Measurements from ENCODE around the gene UNK.

UNK gene

GRCh38 chr17:75763613-75764416 lies 20.8 kb upstream of the UNK start:
- TF ChIP-seq REST (IDR thresholded peaks at IDR 0.05; ENCODE audit: insufficient read depth in 1 of 2, low read depth in 2 of 2, low read length in 2 of 2) (no peak), FOXP2 (optimal IDR thresholded peaks at IDR 0.05; ENCODE audit: borderline replicate concordance, extremely low read depth, extremely low read length, insufficient read depth) (peak; percentile 15)

- no peak for TF ChIP-seq REST (IDR thresholded peaks at IDR 0.05; ENCODE audit: insufficient read depth in 1 of 2, low read depth in 2 of 2, low read length in 2 of 2)
- no peak for TF ChIP-seq FOXP2 (optimal IDR thresholded peaks at IDR 0.05; ENCODE audit: borderline replicate concordance, extremely low read depth, extremely low read length, insufficient read depth)
- no peak for TF ChIP-seq SIN3A (IDR thresholded peaks at IDR 0.05; ENCODE audit: borderline replicate concordance, insufficient read depth, low read length)
These were observed 20.2 kb upstream of the UNK start for GRCh38 chr17:75764417-75764710.

DNA sequence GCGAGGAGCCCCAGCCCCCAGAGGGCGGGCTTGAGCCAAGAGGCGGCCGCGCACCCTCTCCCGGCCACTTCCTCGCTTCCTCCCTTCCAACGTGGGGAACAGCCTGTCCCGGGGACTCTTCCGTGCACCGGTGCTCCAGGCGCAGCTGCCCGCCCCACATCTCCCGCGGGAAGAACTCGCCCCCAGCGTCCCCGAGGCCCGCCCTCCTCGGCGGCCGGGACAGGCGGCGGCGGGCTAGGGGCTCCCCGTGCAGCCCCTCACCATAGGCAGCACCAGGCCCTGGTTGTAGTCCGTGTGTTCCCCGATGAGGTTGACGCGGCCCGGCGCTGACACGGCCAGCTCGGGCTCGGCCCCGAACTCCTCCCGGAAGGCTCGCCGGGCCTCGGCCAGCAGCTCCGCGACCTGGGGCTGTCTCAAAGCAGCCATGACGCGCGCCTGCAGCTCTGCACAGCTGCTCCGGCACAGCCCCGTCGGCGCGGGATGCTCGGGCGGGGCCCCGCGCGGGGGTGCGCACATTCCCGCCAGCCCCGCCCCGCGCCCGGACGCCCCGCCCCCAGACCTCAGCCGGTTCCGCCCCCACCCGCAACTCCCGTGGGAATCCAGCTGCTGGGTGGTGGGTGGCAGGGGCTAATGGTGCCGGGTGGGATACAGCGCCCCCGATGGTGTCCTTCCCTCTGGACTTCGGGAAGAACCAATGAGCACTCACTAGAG lies 19.7 kb upstream of the UNK start, which contains the start of gene GALK1:
TSS of gene GALK1 (minus strand) at position 482 of the 711 bp plus-strand sequence. CDS start at position 426, 56 bp downstream.
- TF ChIP-seq FOXP2 (optimal IDR thresholded peaks at IDR 0.05; ENCODE audit: borderline replicate concordance, extremely low read depth, extremely low read length, insufficient read depth) (peak; percentile 60), REST (IDR thresholded peaks at IDR 0.05; ENCODE audit: insufficient read depth in 1 of 2, low read depth in 2 of 2, low read length in 2 of 2) (no peak), POLR2AphosphoS5 (IDR thresholded peaks at IDR 0.05; ENCODE audit: low read depth, low read length) (peak; percentile 58), TAF1 (IDR thresholded peaks at IDR 0.05; ENCODE audit: borderline replicate concordance, insufficient read depth, low read length) (peak; percentile 62; the same call in 1 of the 2 replicates), SIN3A (IDR thresholded peaks at IDR 0.05; ENCODE audit: borderline replicate concordance, insufficient read depth, low read length) (peak; percentile 42; the same call in 1 of the 2 replicates)

GRCh38 chr17:75765981-75766380 lies 18.6 kb upstream of the UNK start:
- TF ChIP-seq SIN3A (IDR thresholded peaks at IDR 0.05; ENCODE audit: borderline replicate concordance, insufficient read depth, low read length) (no peak), FOXP2 (optimal IDR thresholded peaks at IDR 0.05; ENCODE audit: borderline replicate concordance, extremely low read depth, extremely low read length, insufficient read depth) (no peak)

- TF ChIP-seq SIN3A (IDR thresholded peaks at IDR 0.05; ENCODE audit: borderline replicate concordance, insufficient read depth, low read length) (no peak), FOXP2 (optimal IDR thresholded peaks at IDR 0.05; ENCODE audit: borderline replicate concordance, extremely low read depth, extremely low read length, insufficient read depth) (no peak), REST (IDR thresholded peaks at IDR 0.05; ENCODE audit: insufficient read depth in 1 of 2, low read depth in 2 of 2, low read length in 2 of 2) (no peak), POLR2AphosphoS5 (IDR thresholded peaks at IDR 0.05; ENCODE audit: low read depth, low read length) (no peak), TAF1 (IDR thresholded peaks at IDR 0.05; ENCODE audit: borderline replicate concordance, insufficient read depth, low read length) (no peak)
These were observed 16.7 kb upstream of the UNK start for GRCh38 chr17:75767881-75768280.
